Activated T-cell treated with anti-CD3 and anti-CD28 coated beads, Interleukin-2, amount 50 U/mL, for 1 hour (primary cell): ENCODE measurements around the gene TBR1.

ENCODE experiments used
- DNase-seq: peaks from one replicate; pipeline ENCODE4 v3.0.0-alpha.2; 2020

The TBR1 gene

DNA sequence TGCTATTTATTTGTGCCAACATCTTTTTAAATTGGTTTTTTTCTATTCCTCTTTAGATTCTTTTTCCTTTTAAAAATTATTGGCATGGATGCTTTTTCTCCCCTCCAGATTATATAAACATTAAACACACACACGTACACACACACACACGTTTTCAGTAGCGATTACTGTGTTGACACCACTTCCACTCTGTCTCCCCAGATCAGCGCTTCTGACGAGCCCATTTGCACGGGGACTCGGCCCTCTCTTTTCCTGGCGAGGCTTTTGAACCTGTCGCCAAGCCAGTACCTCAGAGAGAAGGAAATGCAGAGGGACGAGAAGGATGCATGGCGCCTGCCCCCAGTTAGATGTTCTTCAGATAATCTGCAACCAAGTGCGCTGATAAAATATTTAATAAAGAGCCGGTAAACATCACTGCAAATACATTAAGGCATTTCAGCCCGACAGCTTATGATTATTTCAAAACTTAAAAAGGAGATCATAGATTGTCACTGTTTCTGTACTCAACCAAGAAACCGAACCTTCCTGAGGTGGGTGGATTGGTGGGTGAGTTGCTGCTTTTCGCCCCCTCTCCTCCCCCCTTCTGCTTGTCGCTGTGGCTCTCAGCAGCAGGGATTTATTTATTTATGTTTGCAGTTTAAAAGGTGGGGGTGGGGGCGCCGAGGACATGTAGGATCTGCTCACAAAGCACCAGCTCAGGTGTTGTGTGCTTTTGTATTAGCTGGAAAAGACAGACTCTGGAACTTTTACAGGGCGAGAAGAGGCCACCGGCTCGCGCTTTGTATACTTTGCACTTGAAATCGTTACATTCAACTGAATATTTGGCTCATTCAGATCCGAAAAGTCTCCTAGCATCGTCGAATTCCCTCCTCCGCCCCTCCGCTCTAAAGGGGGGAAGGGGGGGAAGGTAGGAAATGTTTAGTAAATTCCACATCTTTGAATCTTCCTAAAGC, 787 bp upstream of the TBR1 start:
- DNase-seq: peak; percentile 23

DNA sequence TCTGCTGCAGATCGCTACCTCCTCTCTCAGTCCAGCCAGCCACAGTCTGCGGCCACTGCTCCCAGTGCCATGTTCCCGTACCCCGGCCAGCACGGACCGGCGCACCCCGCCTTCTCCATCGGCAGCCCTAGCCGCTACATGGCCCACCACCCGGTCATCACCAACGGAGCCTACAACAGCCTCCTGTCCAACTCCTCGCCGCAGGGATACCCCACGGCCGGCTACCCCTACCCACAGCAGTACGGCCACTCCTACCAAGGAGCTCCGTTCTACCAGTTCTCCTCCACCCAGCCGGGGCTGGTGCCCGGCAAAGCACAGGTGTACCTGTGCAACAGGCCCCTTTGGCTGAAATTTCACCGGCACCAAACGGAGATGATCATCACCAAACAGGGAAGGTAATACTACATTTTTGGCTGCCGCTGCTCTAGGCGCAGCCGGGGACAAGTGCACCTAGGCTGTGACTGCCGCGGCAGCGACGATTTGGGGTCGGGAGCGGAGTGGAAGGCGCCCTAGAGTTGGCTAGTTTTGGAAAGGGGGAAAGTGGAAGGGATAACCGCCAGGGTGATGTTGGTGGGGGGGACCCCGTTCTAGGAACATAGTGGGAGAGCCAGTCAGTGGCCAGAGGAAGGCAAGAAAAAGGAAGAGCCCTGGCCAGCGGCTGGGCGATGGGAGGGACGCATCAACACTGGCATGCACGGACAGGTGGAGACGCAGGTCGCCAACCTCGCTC, 776 bp downstream of the TBR1 start:
- peak; percentile 28 for DNase-seq

DNA sequence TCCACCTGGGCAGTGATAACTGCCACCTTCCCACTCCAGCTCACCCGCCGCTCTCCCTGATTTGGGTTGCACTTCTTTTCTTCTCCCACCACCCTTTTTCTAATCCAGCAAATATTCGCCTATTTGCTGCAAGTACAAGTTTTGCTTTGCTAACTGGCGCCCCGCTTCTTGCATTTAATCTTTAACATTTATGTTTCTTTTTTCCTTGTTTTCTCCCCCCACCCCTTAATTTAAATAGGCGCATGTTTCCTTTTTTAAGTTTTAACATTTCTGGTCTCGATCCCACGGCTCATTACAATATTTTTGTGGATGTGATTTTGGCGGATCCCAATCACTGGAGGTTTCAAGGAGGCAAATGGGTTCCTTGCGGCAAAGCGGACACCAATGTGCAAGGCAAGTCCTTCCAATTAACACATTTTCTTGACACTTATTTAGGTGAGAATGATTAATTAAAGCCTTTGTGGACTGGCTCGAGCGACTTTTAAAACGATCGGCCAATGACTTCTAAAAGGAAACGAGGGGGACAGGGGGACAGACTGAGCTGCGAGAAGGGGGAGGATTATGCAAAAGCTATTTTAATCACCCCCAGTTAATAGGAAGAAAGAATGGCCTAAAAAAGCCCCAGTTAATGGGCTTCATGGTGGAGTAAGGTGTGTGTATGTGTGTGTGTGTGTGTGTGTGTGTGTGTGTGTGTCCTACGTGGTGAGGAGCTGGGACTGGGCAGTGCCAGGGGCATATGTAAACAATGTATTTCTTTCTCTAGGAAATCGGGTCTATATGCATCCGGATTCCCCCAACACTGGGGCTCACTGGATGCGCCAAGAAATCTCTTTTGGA, 1.6 kb downstream of the TBR1 start:
- DNase-seq: no peak

DNA sequence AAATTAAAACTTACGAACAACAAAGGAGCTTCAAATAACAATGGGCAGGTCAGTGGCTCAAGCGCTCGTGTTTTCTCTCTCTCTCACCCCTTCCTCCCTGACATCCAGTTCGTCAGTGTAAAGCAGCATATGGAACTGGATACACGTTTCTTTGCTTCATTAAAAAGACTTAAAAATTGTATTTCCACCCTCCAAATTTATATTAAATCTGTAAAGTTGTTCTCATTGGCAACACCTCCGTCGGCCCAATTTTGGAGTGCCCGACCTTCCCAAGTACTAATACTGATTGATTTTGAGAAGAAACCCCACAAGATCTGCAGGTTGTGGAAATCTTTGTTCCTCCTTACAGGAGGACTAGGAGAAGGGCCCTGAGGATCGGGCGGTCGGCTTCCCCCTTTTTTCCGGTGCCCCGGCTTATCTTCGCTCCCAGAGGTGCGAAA, 2.2 kb downstream of the TBR1 start:
- DNase-seq: no peak

DNA sequence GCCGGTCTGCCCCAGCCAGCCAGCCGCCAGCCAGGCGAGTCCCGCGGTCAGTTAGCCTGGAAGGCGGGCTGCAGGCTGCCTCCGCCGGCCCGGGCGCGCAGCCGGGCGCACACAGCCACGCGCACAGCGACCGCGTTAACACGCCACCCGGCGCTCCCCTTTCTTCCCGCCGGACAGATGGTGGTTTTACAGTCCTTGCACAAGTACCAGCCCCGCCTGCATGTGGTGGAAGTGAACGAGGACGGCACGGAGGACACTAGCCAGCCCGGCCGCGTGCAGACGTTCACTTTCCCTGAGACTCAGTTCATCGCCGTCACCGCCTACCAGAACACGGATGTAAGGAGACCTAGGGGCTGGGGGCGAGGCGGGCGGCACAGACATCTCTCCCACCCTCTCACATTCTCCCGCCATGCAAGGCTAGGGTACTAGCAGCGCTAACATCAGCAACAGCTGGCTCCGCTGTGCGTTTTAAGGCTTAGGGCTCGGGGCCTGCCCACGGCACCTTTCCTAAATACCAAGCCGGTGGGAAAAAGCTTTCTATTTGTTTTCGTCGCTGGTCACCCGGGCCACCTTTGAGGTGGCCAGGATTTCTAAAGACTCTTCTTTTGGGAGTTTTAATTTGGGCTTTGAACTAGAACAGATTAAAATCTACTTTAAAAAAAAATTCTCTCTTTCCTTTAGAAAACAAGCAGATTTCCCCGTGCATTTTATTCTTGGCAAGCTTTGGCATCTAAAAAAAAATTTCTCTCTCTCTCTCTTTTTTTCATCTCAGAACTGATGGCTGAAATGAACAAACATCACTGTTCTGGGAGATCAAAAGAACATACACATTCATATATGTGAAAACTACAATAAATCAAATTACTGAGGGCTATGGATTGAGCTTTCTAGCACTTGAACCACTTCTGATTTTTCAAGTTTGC, 2.9 kb downstream of the TBR1 start:
- DNase-seq: peak; percentile 23

DNA sequence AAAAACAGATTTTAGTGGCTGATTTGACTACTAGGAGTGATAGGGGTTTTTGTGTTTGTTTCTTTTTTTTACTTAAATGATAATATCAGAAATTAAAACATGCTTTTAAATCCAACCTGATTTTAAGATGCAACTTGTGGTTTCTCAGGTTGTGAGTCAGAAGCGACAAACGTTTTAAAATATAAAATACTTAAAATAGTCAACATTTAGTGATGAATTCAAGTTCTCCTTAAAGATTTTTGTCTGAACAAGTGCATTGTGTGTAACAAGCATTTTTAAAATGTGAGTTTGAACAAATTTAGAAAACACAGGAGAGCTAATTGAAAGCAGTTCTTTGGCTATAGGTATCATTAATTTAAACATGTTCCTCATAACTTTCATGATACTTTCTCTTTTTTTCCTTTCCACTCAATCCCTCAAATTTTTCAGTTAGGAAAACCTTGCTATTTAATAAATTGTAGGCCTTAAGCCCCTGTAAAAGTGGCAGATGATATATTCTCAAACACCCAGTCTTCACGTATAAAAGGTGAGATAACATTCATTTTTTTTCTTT, 3.6 kb downstream of the TBR1 start:
- no peak for DNase-seq

DNA sequence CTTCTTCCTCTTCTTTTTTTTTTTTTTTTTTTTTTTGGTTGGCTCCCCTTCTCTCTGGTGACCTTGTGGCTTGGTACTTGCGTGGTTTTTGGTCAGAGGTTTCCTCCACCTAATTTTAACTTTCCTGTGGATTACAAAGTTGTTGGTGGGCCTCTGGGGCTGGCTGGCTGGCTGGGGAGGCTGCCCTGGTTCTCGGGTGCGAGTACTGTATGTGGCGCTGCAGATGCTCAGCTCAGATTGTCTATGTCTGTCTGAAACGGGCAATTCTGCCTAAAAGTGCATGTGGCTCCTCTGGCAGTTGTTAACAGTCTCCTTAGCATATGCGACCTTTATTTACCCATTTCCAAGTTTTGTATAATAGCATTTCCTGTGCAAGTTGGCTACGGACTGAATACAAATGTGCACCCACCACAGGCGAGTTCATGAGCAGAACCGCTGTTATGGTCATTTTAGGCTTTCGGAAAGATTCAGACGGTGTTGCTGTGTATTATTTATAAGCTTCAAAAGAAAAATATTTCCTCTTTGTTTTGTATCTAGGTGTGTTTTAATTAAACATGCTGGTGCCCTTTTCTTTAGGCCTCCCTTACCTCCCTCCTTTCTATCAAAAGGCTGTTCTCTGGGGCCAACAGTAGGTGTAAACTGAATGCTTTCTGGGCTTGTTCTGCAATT, 4.4 kb downstream of the TBR1 start:
- DNase-seq: no peak

DNA sequence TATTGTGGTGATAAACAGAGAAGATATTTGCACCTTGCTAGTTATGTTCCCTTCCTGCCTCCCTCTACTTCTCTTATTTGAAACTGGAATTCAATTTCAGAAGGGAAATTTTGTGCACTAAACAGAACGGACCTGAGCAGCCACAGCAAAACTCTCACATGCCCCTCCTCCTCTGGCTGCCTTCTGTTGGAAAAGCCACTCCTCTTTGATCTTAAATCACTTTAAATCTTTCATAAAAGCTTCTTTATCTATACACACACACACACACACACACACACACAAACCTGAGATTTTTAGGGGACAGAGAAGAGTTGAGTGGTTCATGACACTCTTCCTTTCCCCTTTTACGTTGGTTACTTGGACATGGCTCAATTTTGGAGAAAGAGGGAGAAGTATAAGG, 5.6 kb downstream of the TBR1 start:
- DNase-seq: no peak

DNA sequence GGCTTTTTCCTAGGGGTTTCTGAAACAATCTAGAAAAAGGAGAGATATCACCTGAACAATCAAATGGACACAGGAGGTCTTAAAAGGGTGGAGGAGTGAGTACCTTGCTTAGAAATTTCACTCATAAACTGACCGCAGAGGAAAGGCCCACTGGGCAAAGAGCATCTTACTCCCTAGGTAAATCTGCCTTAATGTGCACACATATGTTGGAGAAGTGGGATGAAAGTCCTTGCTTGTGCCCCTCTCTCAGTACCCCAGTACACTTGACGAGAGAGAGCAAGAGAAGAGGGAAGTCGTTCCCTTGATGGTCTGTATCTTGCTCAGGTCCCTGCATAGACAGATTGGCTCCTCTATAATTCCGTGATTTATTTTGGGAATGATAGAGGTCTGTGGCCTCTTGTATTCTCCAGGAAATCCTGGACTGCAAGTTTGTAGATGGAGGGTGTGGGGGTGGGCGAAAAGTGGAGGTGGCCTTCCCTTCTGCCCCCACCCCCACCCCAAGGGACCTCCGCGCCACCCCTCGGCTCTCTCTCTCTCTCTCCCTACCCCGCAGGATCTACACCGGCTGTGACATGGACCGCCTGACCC, 6.8 kb downstream of the TBR1 start:
- DNase-seq: no peak

DNA sequence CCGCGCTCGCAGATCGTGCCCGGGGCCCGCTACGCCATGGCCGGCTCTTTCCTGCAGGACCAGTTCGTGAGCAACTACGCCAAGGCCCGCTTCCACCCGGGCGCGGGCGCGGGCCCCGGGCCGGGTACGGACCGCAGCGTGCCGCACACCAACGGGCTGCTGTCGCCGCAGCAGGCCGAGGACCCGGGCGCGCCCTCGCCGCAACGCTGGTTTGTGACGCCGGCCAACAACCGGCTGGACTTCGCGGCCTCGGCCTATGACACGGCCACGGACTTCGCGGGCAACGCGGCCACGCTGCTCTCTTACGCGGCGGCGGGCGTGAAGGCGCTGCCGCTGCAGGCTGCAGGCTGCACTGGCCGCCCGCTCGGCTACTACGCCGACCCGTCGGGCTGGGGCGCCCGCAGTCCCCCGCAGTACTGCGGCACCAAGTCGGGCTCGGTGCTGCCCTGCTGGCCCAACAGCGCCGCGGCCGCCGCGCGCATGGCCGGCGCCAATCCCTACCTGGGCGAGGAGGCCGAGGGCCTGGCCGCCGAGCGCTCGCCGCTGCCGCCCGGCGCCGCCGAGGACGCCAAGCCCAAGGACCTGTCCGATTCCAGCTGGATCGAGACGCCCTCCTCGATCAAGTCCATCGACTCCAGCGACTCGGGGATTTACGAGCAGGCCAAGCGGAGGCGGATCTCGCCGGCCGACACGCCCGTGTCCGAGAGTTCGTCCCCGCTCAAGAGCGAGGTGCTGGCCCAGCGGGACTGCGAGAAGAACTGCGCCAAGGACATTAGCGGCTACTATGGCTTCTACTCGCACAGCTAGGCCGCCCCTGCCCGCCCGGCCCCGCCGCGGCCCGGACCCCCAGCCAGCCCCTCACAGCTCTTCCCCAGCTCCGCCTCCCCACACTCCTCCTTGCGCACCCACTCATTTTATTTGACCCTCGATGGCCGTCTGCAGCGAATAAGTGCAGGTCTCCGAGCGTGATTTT, 7.6 kb downstream of the TBR1 start:
- DNase-seq: peak; percentile 39

DNA sequence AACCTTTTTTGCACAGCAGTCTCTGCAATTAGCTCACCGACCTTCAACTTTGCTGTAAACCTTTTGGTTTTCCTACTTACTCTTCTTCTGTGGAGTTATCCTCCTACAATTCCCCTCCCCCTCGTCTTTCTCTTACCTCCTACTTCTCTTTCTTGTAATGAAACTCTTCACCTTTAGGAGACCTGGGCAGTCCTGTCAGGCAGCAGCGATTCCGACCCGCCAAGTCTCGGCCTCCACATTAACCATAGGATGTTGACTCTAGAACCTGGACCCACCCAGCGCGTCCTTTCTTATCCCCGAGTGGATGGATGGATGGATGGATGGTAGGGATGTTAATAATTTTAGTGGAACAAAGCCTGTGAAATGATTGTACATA, 8.3 kb downstream of the TBR1 start:
- no peak for DNase-seq

DNA sequence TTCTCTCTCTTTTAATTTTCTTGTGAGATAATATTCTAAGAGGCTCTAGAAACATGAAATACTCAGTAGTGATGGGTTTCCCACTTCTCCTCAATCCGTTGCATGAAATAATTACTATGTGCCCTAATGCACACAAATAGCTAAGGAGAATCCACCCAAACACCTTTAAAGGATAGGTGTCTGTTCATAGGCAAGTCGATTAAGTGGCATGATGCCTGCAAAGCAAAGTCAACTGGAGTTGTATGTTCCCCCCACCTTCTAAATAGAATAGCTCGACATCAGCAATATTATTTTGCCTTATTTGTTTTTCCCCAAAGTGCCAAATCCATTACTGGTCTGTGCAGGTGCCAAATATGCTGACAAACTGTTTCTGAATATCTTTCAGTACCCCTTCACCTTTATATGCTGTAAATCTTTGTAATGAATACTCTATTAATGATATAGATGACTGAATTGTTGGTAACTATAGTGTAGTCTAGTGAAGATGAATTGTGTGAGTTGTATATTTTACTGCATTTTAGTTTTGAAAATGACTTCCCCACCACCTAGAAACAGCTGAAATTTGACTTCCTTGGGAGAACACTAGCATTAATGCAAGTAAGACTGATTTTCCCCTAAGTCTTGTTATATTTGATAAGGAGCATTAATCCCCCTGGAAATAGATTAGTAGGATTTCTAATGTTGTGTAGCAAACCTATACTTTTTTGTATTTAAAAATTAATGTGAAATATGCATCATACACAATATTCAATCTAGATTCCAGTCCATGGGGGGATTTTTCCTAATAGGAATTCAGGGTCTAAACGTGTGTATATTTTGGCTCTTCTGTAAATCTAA, 9.0 kb downstream of the TBR1 start:
- DNase-seq: no peak

DNA sequence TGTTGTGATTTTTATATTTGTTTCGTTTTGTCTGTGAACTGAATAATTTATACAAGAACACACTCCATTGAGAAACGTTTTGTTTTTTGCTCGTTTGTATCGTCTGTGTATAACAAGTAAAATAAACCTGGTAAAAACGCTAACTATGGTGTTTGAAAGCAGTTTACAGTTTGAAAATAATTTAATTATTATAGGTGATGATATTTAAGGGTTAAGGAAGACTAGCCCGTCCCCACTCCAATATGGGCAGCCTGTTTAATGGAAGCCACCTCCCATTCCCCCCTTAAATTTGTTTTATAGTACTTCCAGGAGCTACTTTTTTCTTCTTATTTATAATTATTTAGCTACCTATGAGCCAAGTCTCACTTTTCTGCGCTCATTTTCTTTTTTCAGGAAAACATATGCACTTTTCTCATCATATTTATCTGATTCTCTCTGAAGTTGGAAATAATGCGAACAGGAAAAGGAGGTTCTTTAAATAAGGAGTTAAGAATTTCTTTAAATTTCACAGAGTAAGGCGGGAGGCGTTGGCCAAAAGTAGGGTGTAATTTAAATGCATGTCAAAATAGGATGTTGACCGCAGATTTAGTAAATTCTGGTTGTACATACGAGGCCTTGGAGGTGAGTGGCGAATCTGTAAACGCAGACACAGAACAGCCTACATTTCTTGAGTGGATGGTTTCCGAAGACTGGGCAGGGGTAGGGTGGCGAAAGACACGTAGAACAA, 9.8 kb downstream of the TBR1 start:
- no peak for DNase-seq

DNA sequence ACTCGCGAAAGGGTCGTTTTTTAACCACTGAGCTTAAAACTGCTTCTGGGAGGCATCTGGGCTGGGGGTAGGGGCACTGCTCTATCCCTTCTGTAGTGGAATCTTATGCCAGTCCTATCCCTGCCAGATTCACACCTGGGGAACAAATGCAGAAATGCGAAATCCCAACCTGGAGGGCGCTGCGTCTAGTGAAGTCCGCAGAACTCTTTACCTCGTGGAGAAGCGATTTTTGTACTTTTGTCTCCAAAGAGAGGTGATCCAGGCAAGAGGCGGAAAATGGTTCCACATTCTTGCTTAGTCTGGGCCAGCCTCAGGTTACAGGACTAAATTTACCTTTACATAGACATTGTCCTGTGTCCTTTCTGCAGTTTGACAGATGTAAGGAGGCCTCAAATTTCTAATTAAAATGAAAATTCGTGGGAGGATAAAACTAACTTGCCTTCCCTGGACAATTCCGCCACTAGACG, 10.4 kb downstream of the TBR1 start:
- no peak for DNase-seq

DNA sequence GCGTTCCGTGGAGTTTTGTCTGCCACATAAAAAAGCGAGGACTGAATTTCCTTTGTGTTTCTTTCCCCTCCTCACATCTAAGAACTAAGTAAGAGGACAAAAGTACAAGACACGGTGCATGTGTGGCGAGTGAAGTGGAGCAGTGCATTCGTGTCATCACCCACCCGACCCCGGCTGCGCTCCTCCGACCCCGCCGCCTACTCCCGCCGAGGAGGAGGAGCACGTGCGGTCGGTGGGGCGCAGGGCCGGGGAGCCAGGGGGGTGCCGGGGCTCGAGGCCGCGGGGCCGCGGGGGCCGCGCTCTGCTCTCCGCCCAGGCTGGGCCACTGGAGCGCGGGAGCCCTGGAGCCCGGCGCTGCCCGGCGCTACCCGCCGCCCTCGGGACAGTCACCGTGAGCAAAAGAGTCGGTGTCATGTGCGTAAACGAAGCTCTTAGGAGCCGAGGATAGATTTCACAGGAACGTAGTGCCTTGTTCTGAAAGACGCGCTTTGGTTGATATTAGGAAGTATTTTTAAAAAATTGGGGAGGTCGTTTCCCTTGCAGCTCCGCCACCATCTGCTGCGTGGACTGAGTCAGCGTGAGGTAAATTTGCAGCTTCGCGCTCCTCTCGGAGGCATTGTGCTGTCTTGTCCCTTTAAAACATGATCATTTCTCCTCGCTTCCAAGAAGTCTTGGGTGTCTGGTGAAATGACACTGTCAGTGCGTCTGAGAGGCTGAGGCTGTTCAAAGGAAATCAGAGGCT, 11.0 kb downstream of the TBR1 start:
- DNase-seq: peak; percentile 27

DNA sequence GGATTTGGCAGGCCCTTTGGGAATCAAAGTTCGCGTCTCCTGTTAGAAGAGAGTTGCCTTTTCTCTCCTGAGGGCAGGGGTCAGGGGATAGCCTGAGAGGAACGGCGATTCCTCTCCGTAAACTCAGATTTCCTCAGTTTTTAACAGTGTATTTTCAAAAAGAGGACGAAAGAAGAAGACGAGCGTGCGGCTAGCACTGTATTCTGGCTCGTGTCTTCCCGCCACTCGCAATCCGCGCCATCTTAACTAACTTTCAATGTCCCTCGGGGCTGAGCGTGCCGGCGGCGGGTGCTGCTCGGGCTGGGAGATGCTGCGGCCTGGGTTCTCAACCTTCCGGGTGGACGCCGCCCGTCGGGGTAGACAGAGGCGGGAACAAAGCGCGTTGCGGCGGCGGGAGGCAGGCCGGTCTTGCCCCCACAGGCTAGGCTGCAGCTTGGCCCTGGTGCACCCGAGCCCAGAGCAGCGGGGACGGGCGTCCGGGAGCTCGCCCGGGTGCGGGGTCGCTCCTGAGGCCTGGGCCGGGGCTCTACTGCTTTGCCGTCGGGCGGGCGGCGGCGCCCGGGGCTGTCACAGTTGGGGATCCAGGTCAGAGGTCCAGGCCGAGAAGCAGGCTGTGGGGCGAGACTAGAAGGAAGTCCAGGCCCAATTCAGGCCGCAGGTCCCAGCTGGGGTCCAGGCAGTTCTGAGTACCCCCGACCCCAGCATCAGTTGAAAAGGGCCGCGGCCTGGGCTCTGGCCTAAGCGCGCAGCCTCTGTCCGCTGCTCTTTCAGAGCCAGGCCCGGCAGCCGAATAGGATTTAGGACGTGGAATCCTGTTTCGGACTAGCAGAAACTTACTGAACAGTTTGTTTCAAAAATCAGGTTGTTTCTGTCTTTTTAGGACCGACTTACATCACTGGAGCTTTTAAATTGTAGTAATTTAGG, 11.8 kb downstream of the TBR1 start:
- DNase-seq: peak; percentile 21
